C4-2B (cell line): ENCODE data around the gene SDHA.

ENCODE experiments used
- CTCF ChIP-seq: fragments of 450-650 bp; conservative IDR thresholded peaks from 2 replicates; pipeline ENCODE4 v1.5.1; 2017; ENCODE audit warnings: mild to moderate bottlenecking
- ZFX ChIP-seq: fragments of 450-650 bp; IDR thresholded peaks from 2 replicates; pipeline ENCODE4 v1.6.1; 2017

- no peak for TF ChIP-seq CTCF
- TF ChIP-seq ZFX = no peak
Measured at GRCh38 chr5:191949-192690, 26.0 kb upstream of the SDHA start.
